ENCODE data around the gene TPRG1. TPM values are rescaled to one million over a fixed set of nuclear protein-coding genes. Genes with fewer than 3 reads are reported as not detected.

Gene TPRG1
- total RNA-seq, 2 donors from 2014 or later, result 1.5 to 5.0 TPM

GRCh38 chr3:189355115-189355480, 183.3 kb downstream of the TPRG1 start:
- no peaks in the 10 kb centered on the region for H3K36me3 Mint-ChIP-seq
- no peak overlapping the region for H3K4me3 Mint-ChIP-seq
- DNase-seq (ENCODE audit: low spot score) (no peak), ATAC-seq (no peak)
- peaks cover 0 to 3% of the 10 kb centered on the region in 2 donors for H3K4me1 Mint-ChIP-seq (ENCODE audit: low read depth in 2 of 2)
- H3K27me3 Mint-ChIP-seq, result peaks cover 0 to 3% of the 10 kb centered on the region in 2 donors
- no peaks in the 10 kb centered on the region for H3K9me3 Mint-ChIP-seq
- no peak overlapping the region for H3K27ac Mint-ChIP-seq

- Mint-ChIP-seq H3K4me3 (no peak overlapping the region), H3K9me3 (no peaks in the 10 kb centered on the region)
Measured at GRCh38 chr3:189355481-189356201, 183.9 kb downstream of the TPRG1 start.

GRCh38 chr3:189360291-189360690, 188.5 kb downstream of the TPRG1 start:
- DNase-seq (ENCODE audit: low spot score), result no peak
- no peak overlapping the region for H3K4me3 Mint-ChIP-seq
- no peaks in the 10 kb centered on the region for H3K36me3 Mint-ChIP-seq
- H3K9me3 Mint-ChIP-seq, result no peaks in the 10 kb centered on the region
- no peak for ATAC-seq
- H3K27ac Mint-ChIP-seq, result no peak overlapping the region
- peaks cover 0 to 7% of the 10 kb centered on the region in 2 donors for H3K27me3 Mint-ChIP-seq
- peaks cover 3 to 6% of the 10 kb centered on the region in 2 donors for H3K4me1 Mint-ChIP-seq (ENCODE audit: low read depth in 2 of 2)

More at GRCh38 chr3:189355481-189356201, 183.9 kb downstream of the TPRG1 start:
- ATAC-seq (peak in 1 of 2 donors; percentile 59), DNase-seq (ENCODE audit: low spot score) (no peak)
- peaks cover 0 to 3% of the 10 kb centered on the region in 2 donors for H3K27me3 Mint-ChIP-seq
- no peaks in the 10 kb centered on the region for H3K36me3 Mint-ChIP-seq
- H3K27ac Mint-ChIP-seq, result no peak overlapping the region
- peaks cover 0 to 3% of the 10 kb centered on the region in 2 donors for H3K4me1 Mint-ChIP-seq (ENCODE audit: low read depth in 2 of 2)

- Mint-ChIP-seq H3K36me3 (no peaks in the 10 kb centered on the region), H3K27me3 (peaks cover 0 to 7% of the 10 kb centered on the region in 2 donors), H3K4me3 (no peak overlapping the region), H3K9me3 (no peaks in the 10 kb centered on the region), H3K4me1 (ENCODE audit: low read depth in 2 of 2) (peaks cover 2 to 6% of the 10 kb centered on the region in 2 donors), H3K27ac (no peak overlapping the region)
- no peak for ATAC-seq
- no peak for DNase-seq (ENCODE audit: low spot score)
Measured at GRCh38 chr3:189361103-189361835, 189.5 kb downstream of the TPRG1 start.

- no peak for DNase-seq (ENCODE audit: low spot score)
- Mint-ChIP-seq H3K4me1 (ENCODE audit: low read depth in 2 of 2) (peaks cover 0 to 11% of the 10 kb centered on the region in 2 donors), H3K9me3 (no peaks in the 10 kb centered on the region), H3K27me3 (peaks cover 0 to 4% of the 10 kb centered on the region in 2 donors), H3K36me3 (no peaks in the 10 kb centered on the region), H3K27ac (no peak overlapping the region), H3K4me3 (no peak overlapping the region)
- no peak for ATAC-seq
Measured at GRCh38 chr3:189363590-189364255, 192.0 kb downstream of the TPRG1 start.

GRCh38 chr3:189365609-189366564, 194.1 kb downstream of the TPRG1 start:
- DNase-seq (ENCODE audit: low spot score), result no peak

GRCh38 chr3:189368384-189368783, 196.6 kb downstream of the TPRG1 start:
- Mint-ChIP-seq H3K36me3 (no peaks in the 10 kb centered on the region), H3K9me3 (no peaks in the 10 kb centered on the region), H3K27ac (no peak overlapping the region), H3K4me1 (ENCODE audit: low read depth in 2 of 2) (peaks cover 0 to 5% of the 10 kb centered on the region in 2 donors), H3K27me3 (no peaks in the 10 kb centered on the region), H3K4me3 (no peak overlapping the region)
- no peak for DNase-seq (ENCODE audit: low spot score)
- ATAC-seq, result peak in 1 of 2 donors; percentile 41

More at GRCh38 chr3:189365609-189366564, 194.1 kb downstream of the TPRG1 start:
- no peaks in the 10 kb centered on the region for H3K36me3 Mint-ChIP-seq
- peaks cover 0 to 4% of the 10 kb centered on the region in 2 donors for H3K27me3 Mint-ChIP-seq
- H3K4me3 Mint-ChIP-seq, result no peak overlapping the region
- no peak overlapping the region for H3K27ac Mint-ChIP-seq
- no peaks in the 10 kb centered on the region for H3K9me3 Mint-ChIP-seq
- peaks cover 0 to 11% of the 10 kb centered on the region in 2 donors for H3K4me1 Mint-ChIP-seq (ENCODE audit: low read depth in 2 of 2)
- no peak for ATAC-seq

GRCh38 chr3:189369636-189370035, 197.9 kb downstream of the TPRG1 start:
- Mint-ChIP-seq H3K4me3 (no peak overlapping the region), H3K27me3 (no peaks in the 10 kb centered on the region)

GRCh38 chr3:189372243-189372642, 200.5 kb downstream of the TPRG1 start:
- Mint-ChIP-seq H3K4me3 (no peak overlapping the region), H3K9me3 (no peaks in the 10 kb centered on the region), H3K27me3 (peaks cover 0 to 2% of the 10 kb centered on the region in 2 donors), H3K36me3 (no peaks in the 10 kb centered on the region), H3K4me1 (ENCODE audit: low read depth in 2 of 2) (peaks cover 0 to 4% of the 10 kb centered on the region in 2 donors), H3K27ac (no peak overlapping the region)
- ATAC-seq (no peak), DNase-seq (ENCODE audit: low spot score) (no peak)

More at GRCh38 chr3:189369636-189370035, 197.9 kb downstream of the TPRG1 start:
- ATAC-seq (no peak), DNase-seq (ENCODE audit: low spot score) (no peak)
- Mint-ChIP-seq H3K36me3 (no peaks in the 10 kb centered on the region), H3K27ac (no peak overlapping the region), H3K9me3 (no peaks in the 10 kb centered on the region), H3K4me1 (ENCODE audit: low read depth in 2 of 2) (peaks cover 0 to 4% of the 10 kb centered on the region in 2 donors)

Measured in natural killer cell treated with Interleukin-12 subunit alpha and Interleukin-12 subunit beta and Interleukin-15 and Interleukin-18, amount 100 ng/mL, for 72 hours (primary cell).